ENCODE data around the gene SPATA21. TPM values are rescaled to one million over a fixed set of nuclear protein-coding genes. Genes with fewer than 3 reads are reported as not detected.
A peak's percentile ranks its signal among the peaks of the same experiment; 100 is the strongest.

Gene SPATA21
- total and polyA plus RNA-seq, 12 donors, result 0.13 to 3.1 (median 0.16) TPM; not detected in 8

DNA sequence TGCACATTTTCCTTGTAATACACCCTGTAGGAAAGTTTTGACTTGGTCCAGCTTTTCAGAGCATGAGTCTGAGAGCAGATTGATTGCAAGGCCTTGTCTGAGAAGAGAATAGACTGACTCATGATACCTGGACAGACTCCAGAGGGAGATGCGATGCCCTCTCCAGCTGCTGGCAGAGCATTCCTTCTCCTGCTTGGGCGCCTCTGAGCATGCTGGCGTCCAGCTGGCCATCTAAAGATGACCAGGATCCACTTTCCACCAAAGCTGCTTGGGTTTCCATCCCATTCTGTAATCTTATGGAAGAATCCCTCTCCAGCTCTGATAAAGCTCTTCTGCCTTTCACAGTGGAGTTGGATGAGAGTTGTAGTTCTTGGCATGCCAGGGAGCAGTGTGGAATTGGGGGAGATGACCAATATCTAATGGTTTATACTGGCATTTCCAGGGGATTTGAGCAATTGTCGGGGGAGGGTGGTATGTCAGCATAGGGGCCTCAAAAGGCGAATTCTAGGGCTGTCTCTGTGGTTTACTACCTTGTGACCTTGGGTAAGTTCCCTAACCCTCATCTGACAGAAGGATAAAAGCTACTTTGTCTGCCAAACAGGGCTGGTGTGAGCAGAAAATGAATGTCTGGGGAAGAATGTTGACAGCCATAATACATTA lies 50.6 kb downstream of the SPATA21 start:
- no peaks in the 10 kb centered on the region for H3K36me3 ChIP-seq (replicated peaks in 1 of 2)
- H3K9me3 ChIP-seq (replicated peaks in 1 of 3), result no peaks in the 10 kb centered on the region
- no peak for TF ChIP-seq CTCF (IDR thresholded peaks at IDR 0.05)
- no peak for TF ChIP-seq POLR2A (IDR thresholded peaks at IDR 0.05)
- peak overlapping the region in 1 of 4 donors; percentile 47 for H3K4me3 ChIP-seq
- 26 to 34% (median 30%) methylated on average over 5 of the region's 5 CpGs for WGBS, 4 donors
- H3K4me1 ChIP-seq (replicated peaks in 1 of 2), result peaks cover 28 to 62% of the 10 kb centered on the region in 2 donors
- no peaks in the 10 kb centered on the region for H3K27me3 ChIP-seq
- intact Hi-C loops (cut with DNase I), result no loop called here
- peak; percentile 71 to 88 (median 83) for DNase-seq
- peak overlapping the region; percentile 42 to 84 (median 72) for H3K27ac ChIP-seq

GRCh38 chr1:16385659-16386453 lies 51.4 kb downstream of the SPATA21 start:
- Histone ChIP-seq H3K4me3 (no peak overlapping the region), H3K4me1 (replicated peaks in 1 of 2) (peaks cover 21 to 54% of the 10 kb centered on the region in 2 donors), H3K27ac (peak overlapping the region; percentile 42 to 84 (median 72)), H3K36me3 (replicated peaks in 1 of 2) (no peaks in the 10 kb centered on the region), H3K9me3 (replicated peaks in 1 of 3) (no peaks in the 10 kb centered on the region), H3K27me3 (no peaks in the 10 kb centered on the region)
- no peak for DNase-seq
- TF ChIP-seq CTCF (IDR thresholded peaks at IDR 0.05) (no peak), POLR2A (IDR thresholded peaks at IDR 0.05) (no peak)
- WGBS, 4 donors, result 69 to 85% (median 75%) methylated on average over 9 of the region's 9 CpGs
- intact Hi-C loops (cut with DNase I), result no loop called here

GRCh38 chr1:16383888-16384287 lies 53.3 kb downstream of the SPATA21 start:
- intact Hi-C loops (cut with DNase I), result no loop called here
- H3K4me1 ChIP-seq (replicated peaks in 1 of 2), result peaks cover 21 to 57% of the 10 kb centered on the region in 2 donors
- 89 to 96% (median 92%) methylated on average over 5 of the region's 5 CpGs for WGBS, 4 donors

More at GRCh38 chr1:16383888-16384287, 53.3 kb downstream of the SPATA21 start:
- Histone ChIP-seq H3K9me3 (replicated peaks in 1 of 3) (no peaks in the 10 kb centered on the region), H3K36me3 (replicated peaks in 1 of 2) (no peaks in the 10 kb centered on the region), H3K4me3 (no peak overlapping the region), H3K27ac (peak overlapping the region in 1 of 5 donors; percentile 36), H3K27me3 (no peaks in the 10 kb centered on the region)
- DNase-seq, result no peak
- no peak for TF ChIP-seq CTCF (IDR thresholded peaks at IDR 0.05)
- TF ChIP-seq POLR2A (IDR thresholded peaks at IDR 0.05), result no peak
